Skeletal muscle cell (primary cell): ENCODE measurements around the gene ERLEC1.

Experiments used
- DNase-seq: peaks from one replicate; pipeline ENCODE4 v3.0.0-alpha.2; 2010; ENCODE audit warnings: low read depth
- H3K4me3 ChIP-seq: 2 replicates; pipeline ENCODE4 v1.5.1; 2011; ENCODE audit warnings: low read depth, mild to moderate bottlenecking, control low read depth, low read length, moderate library complexity

ERLEC1 gene

GRCh38 chr2:53865962-53866361 lies 79.1 kb downstream of the ERLEC1 start:
- no peak overlapping the region for H3K4me3 ChIP-seq
- no peak for DNase-seq

GRCh38 chr2:53867169-53867568 lies 80.3 kb downstream of the ERLEC1 start:
- DNase-seq, result no peak
- H3K4me3 ChIP-seq, result no peak overlapping the region

DNA sequence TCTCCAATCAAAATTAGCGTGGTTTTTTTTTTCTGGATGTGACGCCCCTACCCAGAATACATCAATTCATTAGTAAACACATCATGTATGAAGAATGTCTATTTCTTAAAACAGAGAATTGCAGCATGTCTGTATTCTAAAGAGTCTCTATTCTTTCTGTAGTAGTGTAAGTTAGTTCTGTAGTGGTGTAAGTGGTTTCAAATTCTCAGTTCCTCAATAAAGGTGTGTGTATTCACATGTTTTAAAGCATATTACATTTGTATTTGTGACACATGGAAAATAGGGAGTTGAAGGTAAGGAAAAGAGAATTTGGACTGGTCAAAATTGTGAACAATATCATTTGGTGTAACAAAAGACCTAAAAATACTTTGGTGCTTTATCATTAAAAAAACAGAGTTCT lies 80.9 kb downstream of the ERLEC1 start:
- H3K4me3 ChIP-seq, result no peak overlapping the region
- no peak for DNase-seq
